Esophagus muscularis mucosa (tissue), 4 donors: ENCODE results near the gene MTHFD2. TPM values are rescaled to one million over a fixed set of nuclear protein-coding genes. Genes with fewer than 3 reads are reported as not detected.
"Not testable (repeated sequence)": the region's sequence is repeated elsewhere in the genome, so short reads cannot be mapped to it uniquely, and the experiment has no call there.

Experiments
- DNase-seq: peaks from one replicate; pipeline ENCODE4 v3.0.0-alpha.2; 2017; ENCODE audit errors: extremely low spot score
- H3K27ac ChIP-seq, 4 donors: fragments of 200-600 bp; sonication (generic); replicated peaks in 1 of 4; 1 replicate in 3 of 4; 2 replicates in 1 of 4; pipeline ENCODE4 v1.5.1; 2016 to 2019; ENCODE audit warnings: mild to moderate bottlenecking in 1 of 4
- H3K27me3 ChIP-seq, 4 donors: fragments of 200-600 bp; sonication (generic); one replicate each; pipeline versions ENCODE4 v1.5.1 to v1.6.0; 2016 to 2019
- H3K36me3 ChIP-seq, 4 donors: fragments of 200-600 bp; sonication (generic); one replicate each; pipeline ENCODE4 v1.5.1; 2016 to 2019
- H3K4me1 ChIP-seq, 4 donors: fragments of 200-600 bp; sonication (generic); one replicate each; pipeline ENCODE4 v1.5.1; 2016 to 2019
- H3K4me3 ChIP-seq, 4 donors: fragments of 200-600 bp; sonication (generic); 1 replicate in 2 of 4; 2 replicates in 2 of 4; pipeline ENCODE4 v1.5.1; 2016 to 2019; ENCODE audit warnings: mild to moderate bottlenecking in 4 of 4, moderate library complexity in 1 of 4
- H3K9me3 ChIP-seq, 4 donors: fragments of 200-600 bp; sonication (generic); 1 replicate in 3 of 4; 2 replicates in 1 of 4; pipeline ENCODE4 v1.5.1; 2016 to 2019
- EP300 ChIP-seq: sonication (generic); formaldehyde crosslinking; IDR thresholded peaks from one replicate; pipeline ENCODE4 v1.6.1; 2017; ENCODE audit warnings: antibody characterized with exemption
- POLR2A ChIP-seq: fragments of 450-650 bp; IDR thresholded peaks from one replicate; pipeline ENCODE4 v1.6.1; 2017; ENCODE audit warnings: antibody characterized with exemption, moderate library complexity, mild to moderate bottlenecking, low read depth
- POLR2AphosphoS5 ChIP-seq, 2 donors: sonication (generic); formaldehyde crosslinking; IDR thresholded peaks; one replicate each; pipeline ENCODE4 v1.6.1; 2017; ENCODE audit warnings: antibody characterized with exemption in 2 of 2
- WGBS: methylation state at CpG from one replicate; pipeline ENCODE4 v1.1.5; 2018; 5-methylcytosine and 5-hydroxymethylcytosine counted together
- intact Hi-C: fragments of 100-400 bp; cut with DNase I; formaldehyde crosslinking; loops from one replicate; pipeline ENCODE4 v1.15.1; 2023
- total RNA-seq, 4 donors: library from RNA; depleted of rRNA; stranded (reverse); fragments of >200 nt; gene quantifications; one replicate each; pipeline versions ENCODE4 v1.1.0 to v1.2.1, GENCODE V29; 2016
- TF ChIP-seq, protein P1 (sequence below), 3 experiments: fragments of 200-600 bp in 2 of 3; fragments of 450-650 bp in 1 of 3; sonication (generic) in 2 of 3; IDR thresholded peaks; one replicate each; pipeline ENCODE4 v1.5.1; 2017 to 2019; ENCODE audit warnings: antibody characterized with exemption in 3 of 3, mild to moderate bottlenecking in 2 of 3, moderate library complexity in 1 of 3

Gene MTHFD2
- total RNA-seq, 4 donors from 2014 or later: 22.0 to 80.8 (median 43.5) TPM

DNA sequence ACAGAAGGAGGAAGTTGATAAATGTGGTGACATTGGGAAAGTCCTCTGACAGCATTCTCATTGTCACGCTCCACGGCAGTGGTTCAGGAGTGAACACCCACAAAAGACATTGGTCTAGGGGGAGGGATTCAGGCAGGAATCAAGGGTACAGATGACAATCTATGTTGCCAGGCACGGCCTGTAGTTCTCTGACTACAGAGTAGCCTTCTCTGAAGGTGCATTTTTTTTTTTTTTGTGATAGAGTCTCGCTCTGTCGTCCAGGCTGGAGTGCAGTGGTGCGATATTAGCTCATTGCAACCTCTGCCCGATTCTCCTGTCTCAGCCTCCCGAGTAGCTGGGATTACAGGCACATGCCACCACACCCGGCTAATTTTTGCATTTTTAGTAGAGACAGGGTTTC is 12.4 kb upstream of the MTHFD2 start:
- WGBS: 71% methylated on average over 9 of the region's 9 CpGs
- Histone ChIP-seq H3K27ac (peak overlapping the region in 2 of 4 donors; percentile 29 to 40), H3K9me3 (no peaks in the 10 kb centered on the region), H3K4me3 (no peak overlapping the region), H3K27me3 (no peaks in the 10 kb centered on the region), H3K4me1 (peaks cover 0 to 9% (median 3%) of the 10 kb centered on the region in 4 donors), H3K36me3 (no peaks in the 10 kb centered on the region)
- no peak for TF ChIP-seq EP300
- TF ChIP-seq, protein P1, sequence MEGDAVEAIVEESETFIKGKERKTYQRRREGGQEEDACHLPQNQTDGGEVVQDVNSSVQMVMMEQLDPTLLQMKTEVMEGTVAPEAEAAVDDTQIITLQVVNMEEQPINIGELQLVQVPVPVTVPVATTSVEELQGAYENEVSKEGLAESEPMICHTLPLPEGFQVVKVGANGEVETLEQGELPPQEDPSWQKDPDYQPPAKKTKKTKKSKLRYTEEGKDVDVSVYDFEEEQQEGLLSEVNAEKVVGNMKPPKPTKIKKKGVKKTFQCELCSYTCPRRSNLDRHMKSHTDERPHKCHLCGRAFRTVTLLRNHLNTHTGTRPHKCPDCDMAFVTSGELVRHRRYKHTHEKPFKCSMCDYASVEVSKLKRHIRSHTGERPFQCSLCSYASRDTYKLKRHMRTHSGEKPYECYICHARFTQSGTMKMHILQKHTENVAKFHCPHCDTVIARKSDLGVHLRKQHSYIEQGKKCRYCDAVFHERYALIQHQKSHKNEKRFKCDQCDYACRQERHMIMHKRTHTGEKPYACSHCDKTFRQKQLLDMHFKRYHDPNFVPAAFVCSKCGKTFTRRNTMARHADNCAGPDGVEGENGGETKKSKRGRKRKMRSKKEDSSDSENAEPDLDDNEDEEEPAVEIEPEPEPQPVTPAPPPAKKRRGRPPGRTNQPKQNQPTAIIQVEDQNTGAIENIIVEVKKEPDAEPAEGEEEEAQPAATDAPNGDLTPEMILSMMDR (IDR thresholded peaks at IDR 0.05): no peak
- no peak for TF ChIP-seq POLR2A
- TF ChIP-seq POLR2AphosphoS5 (IDR thresholded peaks at IDR 0.05): no peak
- intact Hi-C loops: no loop called here
- no peak for DNase-seq

DNA sequence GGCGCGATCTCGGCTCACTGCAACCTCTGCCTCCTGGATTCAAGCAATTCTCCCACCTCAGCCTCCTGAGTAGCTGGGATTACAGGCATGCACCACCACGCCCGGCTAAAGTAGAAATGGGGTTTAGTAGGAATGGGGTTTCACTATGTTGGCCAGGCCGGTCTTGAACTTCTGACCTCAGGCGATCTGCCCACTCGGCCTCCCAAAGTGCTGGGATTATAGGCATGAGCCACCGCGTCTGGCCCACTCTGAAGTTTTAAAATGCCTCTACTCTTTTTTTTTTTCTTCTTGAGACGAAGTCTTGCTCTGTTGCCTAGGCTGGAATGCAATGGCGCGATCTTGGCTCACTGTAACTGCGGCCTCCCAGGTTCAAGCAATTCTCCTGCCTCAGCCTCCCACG is 11.7 kb upstream of the MTHFD2 start:
- WGBS: 96% methylated on average over 15 of the region's 15 CpGs
- intact Hi-C loops, H3K27me3 ChIP-seq, H3K36me3 ChIP-seq, H3K4me3 ChIP-seq, H3K4me1 ChIP-seq, DNase-seq, H3K27ac ChIP-seq, H3K9me3 ChIP-seq: not testable (repeated sequence)

DNA sequence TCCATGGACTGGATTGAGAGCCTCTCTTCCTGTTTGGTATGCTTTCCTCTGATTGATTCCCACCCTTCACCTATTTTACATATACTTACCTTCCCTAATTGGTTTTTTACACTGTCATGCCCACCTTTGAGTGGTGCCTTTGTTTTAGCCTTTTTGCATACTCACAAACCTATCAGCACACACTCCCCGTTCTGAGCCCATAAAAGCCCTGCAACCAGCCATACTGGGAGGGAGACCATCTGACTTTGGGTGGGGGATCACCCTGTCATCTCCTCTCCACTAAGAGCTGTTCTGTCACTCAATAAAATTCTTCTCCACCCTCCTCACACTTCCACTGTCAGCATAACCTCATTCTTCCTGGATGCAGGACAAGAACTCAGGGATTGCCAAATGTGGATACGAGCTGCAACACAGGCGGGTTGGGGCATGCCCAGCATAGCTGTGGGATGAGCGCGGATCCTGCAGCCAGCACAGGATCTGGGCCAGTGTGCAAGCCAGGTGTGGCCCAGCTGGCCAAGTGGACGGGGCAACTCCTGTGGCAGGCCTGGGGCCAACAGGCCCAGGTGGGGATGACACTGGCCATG is 10.3 kb upstream of the MTHFD2 start:
- Histone ChIP-seq H3K27me3 (no peaks in the 10 kb centered on the region), H3K9me3 (no peaks in the 10 kb centered on the region), H3K4me1 (peaks cover 0 to 9% (median 3%) of the 10 kb centered on the region in 4 donors), H3K36me3 (no peaks in the 10 kb centered on the region), H3K4me3 (no peak overlapping the region), H3K27ac (peak overlapping the region in 2 of 4 donors; percentile 4 to 31)
- intact Hi-C loops: no loop called here
- DNase-seq: no peak
- TF ChIP-seq, protein P1 (IDR thresholded peaks at IDR 0.05): no peak
- TF ChIP-seq POLR2AphosphoS5 (IDR thresholded peaks at IDR 0.05): peak in 1 of 2 donors; percentile 23
- 79% methylated on average over 6 of the region's 6 CpGs for WGBS

DNA sequence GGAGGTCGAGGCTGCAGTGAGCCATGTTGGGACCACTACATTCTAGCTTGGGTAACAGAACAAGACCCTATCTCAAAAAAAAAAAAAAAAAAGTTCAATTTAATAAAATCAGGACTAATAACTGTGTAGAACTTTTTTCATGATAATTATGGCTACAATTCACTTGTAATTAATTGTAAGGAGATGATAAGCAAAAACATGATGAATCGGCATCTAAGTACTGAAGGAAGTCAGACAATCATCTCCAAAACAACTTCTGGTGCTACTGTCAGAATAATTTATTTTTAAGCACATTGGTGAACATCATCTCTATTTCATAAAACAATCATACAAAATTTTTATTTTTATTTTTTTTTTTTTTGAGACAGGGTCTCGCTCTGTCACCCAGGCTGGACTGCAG is 9.7 kb upstream of the MTHFD2 start:
- H3K4me3 ChIP-seq: no peak overlapping the region

GRCh38 chr2:74191596-74192380 is 6.6 kb upstream of the MTHFD2 start:
- H3K27ac ChIP-seq: no peak overlapping the region
- H3K4me1 ChIP-seq: peaks cover 0 to 9% (median 3%) of the 10 kb centered on the region in 4 donors
- H3K36me3 ChIP-seq: no peaks in the 10 kb centered on the region
- no peaks in the 10 kb centered on the region for H3K27me3 ChIP-seq
- WGBS: 78% methylated on average over 6 of the region's 6 CpGs
- H3K4me3 ChIP-seq: no peak overlapping the region
- TF ChIP-seq EP300 (no peak), POLR2AphosphoS5 (IDR thresholded peaks at IDR 0.05) (no peak), POLR2A (no peak)
- TF ChIP-seq, protein P1 (IDR thresholded peaks at IDR 0.05): no peak
- no peaks in the 10 kb centered on the region for H3K9me3 ChIP-seq
- intact Hi-C loops: no loop called here
- no peak for DNase-seq

More for the DNA sequence above, 9.7 kb upstream of the MTHFD2 start:
- Histone ChIP-seq H3K27ac (no peak overlapping the region), H3K27me3 (no peaks in the 10 kb centered on the region), H3K36me3 (no peaks in the 10 kb centered on the region), H3K9me3 (no peaks in the 10 kb centered on the region), H3K4me1 (peaks cover 0 to 9% (median 3%) of the 10 kb centered on the region in 4 donors)
- TF ChIP-seq, protein P1 (IDR thresholded peaks at IDR 0.05): no peak
- TF ChIP-seq POLR2A (no peak), EP300 (no peak), POLR2AphosphoS5 (IDR thresholded peaks at IDR 0.05) (no peak)
- WGBS: 96% methylated on average over 3 of the region's 3 CpGs
- no peak for DNase-seq
- intact Hi-C loops: no loop called here
